SH-SY5Y (cell line): ENCODE results near the gene HPS4.
A peak's percentile ranks its signal among the peaks of the same experiment; 100 is the strongest.

ENCODE experiments used
- GATA2 ChIP-seq: IDR thresholded peaks from 2 replicates; pipeline ENCODE4 v1.6.1; 2011; ENCODE audit warnings: mild to moderate bottlenecking, low read depth, low read length
- GATA3 ChIP-seq: IDR thresholded peaks from 2 replicates; pipeline ENCODE4 v1.6.1; 2011; ENCODE audit warnings: low read depth, mild to moderate bottlenecking, low read length, moderate library complexity

Gene HPS4

DNA sequence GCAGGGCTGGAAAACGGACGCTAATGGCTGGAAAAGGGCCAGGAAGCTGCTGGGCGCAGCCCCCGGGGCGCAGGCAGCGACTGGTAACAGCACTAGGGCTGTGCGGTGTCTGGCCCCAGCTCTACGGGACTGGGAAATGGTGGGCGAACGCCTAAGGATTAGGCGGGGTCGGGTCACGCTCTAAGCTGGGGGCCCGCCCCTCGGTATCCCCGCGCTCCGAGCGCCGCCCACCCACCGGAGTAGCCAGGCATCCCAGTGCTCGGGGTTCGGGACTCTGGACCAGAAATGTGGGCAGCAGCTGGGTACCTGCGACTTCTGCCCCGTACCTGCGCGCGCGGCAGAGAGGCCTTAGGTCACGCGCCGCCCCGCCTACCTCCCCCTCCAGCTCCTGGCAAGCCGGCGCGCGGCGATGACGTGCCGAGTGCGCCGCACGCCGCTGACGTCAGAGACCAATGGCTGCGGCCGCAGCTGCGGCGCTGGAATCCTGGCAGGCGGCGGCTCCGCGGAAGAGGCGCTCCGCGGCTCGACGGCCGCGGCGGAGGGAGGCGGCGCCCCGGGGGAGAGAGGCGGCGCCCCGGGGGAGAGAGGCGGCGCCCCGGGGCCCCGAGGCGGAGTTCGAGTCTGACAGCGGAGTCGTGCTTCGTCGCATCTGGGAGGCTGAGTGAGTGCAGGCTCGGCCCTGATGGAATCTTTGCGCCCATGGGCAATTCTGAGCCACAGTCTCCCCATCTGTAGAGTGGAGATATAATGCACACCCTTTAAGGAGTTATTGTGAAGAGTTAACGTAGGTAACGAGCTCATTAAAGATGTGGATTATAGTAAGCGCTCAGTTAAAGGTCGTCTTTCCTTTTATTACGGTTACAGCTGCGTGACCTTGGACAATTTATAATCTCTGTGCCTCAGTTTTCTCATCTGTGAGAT is at the start of gene HPS4, which contains the start of gene SRRD:
Gene HPS4, minus strand, starts transcription at position 345 of the 921 bp plus-strand sequence. CDS start 2,021 bp downstream, outside the sequence.
Gene SRRD, plus strand, starts transcription at position 439 of the 921 bp plus-strand sequence. Its CDS starts 14 bp downstream, at position 453.
- TF ChIP-seq GATA2 (peak; percentile 32), GATA3 (no peak)

GRCh38 chr22:26529345-26529744 is 45.8 kb upstream of the HPS4 start:
- TF ChIP-seq GATA2, result no peak
- no peak for TF ChIP-seq GATA3

- no peak for TF ChIP-seq GATA3
- no peak for TF ChIP-seq GATA2
Observed at GRCh38 chr22:26527574-26528465, 44.2 kb upstream of the HPS4 start.

GRCh38 chr22:26527167-26527566 is 43.6 kb upstream of the HPS4 start:
- TF ChIP-seq GATA3 (no peak), GATA2 (no peak)

GRCh38 chr22:26525946-26526564 is 42.5 kb upstream of the HPS4 start:
- TF ChIP-seq GATA2, result no peak
- no peak for TF ChIP-seq GATA3

GRCh38 chr22:26524870-26525269 is 41.3 kb upstream of the HPS4 start:
- no peak for TF ChIP-seq GATA2

- TF ChIP-seq GATA3 (no peak), GATA2 (no peak)
Observed at GRCh38 chr22:26522592-26522991, 39.0 kb upstream of the HPS4 start.

DNA sequence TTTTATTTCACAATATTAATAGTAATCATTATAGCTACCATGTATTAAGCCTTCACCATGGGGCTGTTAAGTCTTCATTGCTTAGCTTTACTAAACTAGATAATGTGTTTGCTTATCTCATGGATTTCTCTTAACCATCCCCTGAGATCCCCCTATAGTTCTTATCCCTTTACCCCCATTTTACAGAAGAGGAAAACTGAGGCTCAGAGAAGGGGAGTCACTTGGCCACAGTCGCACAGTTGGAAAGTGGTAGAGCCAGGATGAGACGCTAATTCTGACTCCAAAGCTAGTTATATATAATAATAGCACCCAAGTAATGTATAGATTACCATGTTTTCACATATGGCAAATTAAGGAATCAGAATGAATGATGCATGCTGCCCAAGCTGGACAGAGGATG is 38.4 kb upstream of the HPS4 start:
- TF ChIP-seq GATA3, result no peak
- no peak for TF ChIP-seq GATA2

GRCh38 chr22:26517429-26517828 is 33.8 kb upstream of the HPS4 start:
- no peak for TF ChIP-seq GATA2
- no peak for TF ChIP-seq GATA3

- no peak for TF ChIP-seq GATA3
- no peak for TF ChIP-seq GATA2
Observed at GRCh38 chr22:26516503-26516902, 32.9 kb upstream of the HPS4 start.

DNA sequence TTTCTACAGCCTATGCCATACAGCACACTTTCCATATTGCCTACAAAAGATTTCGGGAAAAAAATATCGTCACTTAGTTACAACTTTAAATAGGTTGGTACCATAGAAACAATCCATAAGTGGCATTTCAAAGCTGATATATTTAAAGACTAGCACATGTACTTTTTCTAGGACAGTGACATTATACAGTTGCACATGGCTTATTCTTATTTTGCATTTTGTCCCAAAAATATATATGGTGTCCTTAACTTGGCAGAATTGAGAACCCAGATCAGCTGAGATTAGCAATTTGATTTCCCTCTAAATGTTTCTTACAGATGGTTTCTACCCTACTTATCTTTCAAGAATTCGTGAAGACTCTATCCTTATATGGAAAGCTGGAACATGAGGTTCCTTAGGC is 32.3 kb upstream of the HPS4 start:
- TF ChIP-seq GATA3 (no peak), GATA2 (no peak)

DNA sequence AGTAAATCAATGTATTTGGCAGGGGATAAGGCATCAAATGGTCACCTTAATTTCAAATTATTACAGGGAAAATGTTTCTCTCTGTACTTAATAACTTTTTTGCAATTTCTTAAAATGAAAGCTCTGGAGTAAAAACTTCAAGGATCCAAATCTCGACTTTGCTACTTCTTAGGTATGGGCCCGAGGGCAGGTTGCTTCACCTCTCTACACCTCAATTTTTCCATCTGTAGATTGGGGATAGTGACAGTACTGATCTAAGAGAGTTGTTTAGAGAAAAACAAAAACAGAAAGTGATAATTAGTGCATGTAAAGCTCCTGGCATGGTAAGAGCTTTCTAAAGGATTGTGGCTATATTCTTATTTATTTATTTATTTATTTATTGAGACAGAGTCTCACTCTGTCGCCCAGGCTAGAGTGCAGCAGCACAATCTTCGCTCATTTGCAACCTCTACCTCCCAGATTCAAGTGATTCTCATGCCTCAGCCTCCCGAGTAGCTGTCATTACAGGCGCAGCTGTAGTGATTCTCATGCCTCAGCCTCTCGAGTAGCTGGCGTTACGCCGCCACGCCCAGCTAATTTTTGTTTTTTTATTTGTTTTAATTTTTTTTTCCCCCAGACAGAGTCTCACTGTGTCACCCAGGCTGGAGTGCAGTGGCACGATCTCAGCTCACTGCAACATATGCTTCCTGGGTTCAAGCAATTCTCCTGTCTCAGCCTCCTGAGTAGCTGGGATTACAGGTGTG is 31.0 kb upstream of the HPS4 start:
- no peak for TF ChIP-seq GATA3
- TF ChIP-seq GATA2, result no peak

- TF ChIP-seq GATA3 (no peak), GATA2 (no peak)
Observed at GRCh38 chr22:26513838-26514237, 30.3 kb upstream of the HPS4 start.

DNA sequence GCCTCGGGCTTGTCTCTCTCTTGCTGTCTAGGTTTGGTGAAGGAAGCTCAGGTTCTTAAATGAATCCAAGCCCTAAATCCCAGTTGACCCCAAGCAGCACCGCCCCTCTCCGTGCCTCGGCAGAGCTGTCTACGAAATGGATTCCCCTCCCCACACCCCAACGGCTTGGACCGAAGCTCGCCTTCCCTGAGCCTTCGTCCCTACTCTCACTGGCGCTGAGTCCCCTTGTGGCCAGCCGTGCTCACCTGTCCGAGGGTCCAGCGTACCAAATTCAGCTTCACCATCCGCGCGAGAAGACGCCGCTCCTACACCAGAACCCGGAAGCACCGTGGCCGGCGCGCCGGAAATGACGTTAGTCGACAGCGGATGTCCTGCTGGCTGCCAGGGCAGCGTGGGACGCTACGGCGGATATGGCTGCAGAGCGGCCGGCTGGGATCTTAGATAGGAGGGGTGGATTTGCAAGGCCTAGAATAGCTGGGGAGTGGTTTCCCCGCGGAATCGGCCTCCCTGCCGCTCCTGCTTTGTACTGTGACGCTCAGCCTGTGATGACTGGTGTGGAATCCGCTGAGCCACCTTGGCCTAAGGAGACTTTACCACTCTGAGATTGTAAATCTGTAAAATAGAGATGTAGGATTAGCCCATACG is 28.7 kb upstream of the HPS4 start, which contains the start of gene TFIP11:
Gene TFIP11, minus strand, starts transcription at position 325 of the 645 bp plus-strand sequence. CDS start 2,201 bp downstream, outside the sequence.
- TF ChIP-seq GATA3 (no peak), GATA2 (0 out of 2 replicates have a peak, but pooled peaks have one; percentile 19)
